Stimulated activated CD4-positive, alpha-beta T cell treated with anti-CD3 and anti-CD28 coated beads, Interleukin-4, amount 100 ng/mL, for 24 hours (primary cell): ENCODE measurements around the gene CDH12.
"Not testable (repeated sequence)": the region's sequence is repeated elsewhere in the genome, so short reads cannot be mapped to it uniquely, and the experiment has no call there.

Experiments
- DNase-seq: peaks from one replicate; pipeline ENCODE4 v3.0.0-alpha.2; 2020

The CDH12 gene

DNA sequence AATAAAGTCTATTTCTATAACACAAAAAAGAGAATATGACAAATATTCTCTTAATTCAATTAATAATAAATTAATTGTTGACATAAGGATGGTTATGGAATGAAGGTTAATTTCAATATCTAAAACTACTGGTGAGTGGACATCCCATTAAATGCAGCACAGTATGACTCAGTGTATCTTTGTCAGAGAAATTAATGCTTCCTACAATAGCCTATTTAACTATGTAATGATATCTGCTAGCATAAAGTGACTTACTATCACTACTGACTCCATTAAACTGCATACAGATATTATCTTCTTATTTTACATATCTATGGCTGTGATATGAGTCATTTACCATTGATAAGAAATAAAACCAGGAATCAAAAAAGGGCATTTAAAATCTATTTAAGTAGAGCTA lies 298.7 kb downstream of the CDH12 start:
- DNase-seq, result no peak

DNA sequence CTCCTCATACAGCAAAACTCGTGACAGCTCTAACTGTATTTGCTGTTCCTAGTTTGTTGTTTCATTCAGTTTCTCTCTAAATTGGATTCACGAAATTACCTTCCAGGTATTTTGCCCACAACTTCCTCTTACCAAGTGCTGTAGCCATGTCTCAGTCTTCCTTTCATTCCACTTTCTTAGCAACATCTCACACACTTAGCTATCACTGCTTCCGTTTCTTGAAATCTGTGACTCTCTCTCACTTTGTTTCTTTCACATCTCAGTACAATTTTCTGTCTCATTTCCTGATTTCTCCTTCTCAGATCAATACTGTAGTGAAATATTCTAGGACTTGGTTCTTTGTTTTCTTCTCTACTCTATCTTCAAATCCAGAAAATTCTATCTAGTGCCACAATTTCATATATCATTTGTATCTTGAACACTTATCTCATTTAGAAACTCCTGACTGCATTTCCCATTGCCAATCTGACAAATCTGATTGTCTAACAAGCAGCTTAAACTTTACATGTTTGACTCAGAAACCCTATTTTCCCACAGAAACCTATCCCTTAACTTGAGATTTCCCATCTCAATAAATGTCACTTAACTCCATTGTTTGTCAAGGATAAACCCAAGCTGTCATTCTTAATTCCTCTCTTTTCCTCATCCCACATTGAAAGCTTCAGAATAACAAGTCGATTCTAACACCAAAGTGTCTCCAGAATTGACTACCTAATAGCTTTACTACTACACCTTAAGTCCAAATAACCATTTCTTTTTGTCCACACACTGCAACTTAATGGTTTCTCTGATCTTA lies 303.1 kb downstream of the CDH12 start:
- no peak for DNase-seq

DNA sequence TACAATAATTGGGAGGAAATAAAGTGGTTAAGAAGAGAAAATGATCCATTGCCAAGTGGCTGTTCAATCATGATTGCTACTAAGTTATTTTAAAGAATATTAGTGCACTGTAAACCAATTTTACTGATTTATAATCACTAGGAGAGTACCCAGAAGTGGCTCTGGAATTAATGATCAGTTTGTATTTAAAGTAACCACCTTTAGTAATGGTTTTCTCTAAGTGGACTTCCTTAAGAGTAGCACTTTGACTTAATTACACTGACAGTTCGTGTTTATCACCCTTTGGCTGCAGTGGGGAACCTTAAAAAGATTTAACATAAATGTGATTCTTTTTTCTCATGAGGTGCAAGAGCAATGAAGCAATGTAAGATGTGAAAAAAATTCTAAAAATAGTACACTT lies 310.8 kb downstream of the CDH12 start:
- DNase-seq, result no peak

DNA sequence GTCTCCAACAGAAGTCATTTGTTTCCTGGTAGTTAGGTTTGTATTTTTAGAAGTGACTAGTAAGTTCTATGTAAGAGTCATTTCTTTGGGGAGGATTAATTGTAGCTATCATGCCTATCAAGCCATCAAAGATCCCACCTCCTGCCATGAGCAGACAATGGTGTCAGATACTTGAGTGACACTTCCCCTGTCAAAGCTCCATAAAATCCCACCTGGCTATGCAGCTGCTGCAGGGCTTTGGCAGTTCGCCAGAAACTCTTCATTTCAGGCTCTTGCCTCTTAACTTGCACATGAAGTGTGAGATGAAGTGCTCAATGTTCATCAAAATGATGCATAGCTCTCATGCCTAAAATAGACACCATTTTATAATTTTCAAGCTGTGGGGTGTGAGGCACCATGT lies 312.1 kb downstream of the CDH12 start:
- no peak for DNase-seq

DNA sequence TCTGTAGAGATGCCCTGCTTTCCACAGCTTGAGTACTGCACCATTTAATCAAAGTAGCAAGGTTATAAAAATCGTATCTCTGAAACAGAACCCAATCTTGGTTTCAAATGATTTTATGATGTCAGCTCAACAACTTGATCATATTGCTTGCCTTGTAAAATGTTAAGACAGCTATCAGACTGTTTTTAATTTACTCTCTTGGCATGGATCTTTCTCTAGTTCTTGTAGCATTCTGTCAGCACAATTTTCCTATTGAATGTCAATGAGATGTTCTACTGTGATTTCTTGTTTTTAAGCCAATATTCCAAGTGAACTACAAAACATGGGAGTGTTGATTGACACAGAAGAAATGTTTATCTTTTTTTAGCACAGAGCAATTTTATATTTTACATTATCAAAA lies 313.4 kb downstream of the CDH12 start:
- no peak for DNase-seq

DNA sequence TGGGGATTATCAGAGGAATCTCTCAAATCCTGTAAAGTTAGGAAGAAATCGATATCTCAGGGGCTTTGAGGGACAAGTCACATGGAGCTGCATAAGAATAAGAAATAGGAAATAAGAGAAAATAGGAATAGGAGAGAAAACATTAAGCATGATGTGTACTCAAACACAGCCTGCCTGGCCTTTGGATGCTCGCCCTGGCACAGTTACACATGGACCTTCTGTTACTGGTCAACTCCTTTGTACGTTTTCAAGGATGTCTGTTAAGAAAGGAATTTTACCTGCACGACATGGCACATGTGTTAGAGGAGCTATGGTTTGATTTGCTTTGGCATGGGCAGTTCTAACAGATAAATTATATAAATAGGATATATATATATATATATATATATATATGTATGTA lies 321.2 kb downstream of the CDH12 start:
- no peak for DNase-seq

DNA sequence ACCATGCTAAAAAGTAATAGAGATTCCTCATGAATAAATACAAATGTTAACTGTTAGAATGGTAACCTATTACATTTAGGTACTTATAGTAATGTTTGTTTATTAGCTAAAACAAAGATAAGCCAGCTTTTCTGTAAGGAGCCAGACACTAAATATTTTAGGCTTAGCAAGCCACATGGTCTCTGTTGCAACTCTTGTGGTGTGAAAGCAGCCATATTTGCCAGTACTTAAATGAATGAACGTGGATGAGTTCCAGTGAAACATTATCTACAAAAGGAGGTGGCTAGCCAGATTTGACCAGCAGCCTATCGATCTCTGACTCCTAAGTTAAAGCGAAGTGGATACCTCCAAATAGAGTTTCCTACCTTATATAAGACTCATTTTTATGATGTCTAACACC lies 331.6 kb downstream of the CDH12 start:
- DNase-seq, result no peak

DNA sequence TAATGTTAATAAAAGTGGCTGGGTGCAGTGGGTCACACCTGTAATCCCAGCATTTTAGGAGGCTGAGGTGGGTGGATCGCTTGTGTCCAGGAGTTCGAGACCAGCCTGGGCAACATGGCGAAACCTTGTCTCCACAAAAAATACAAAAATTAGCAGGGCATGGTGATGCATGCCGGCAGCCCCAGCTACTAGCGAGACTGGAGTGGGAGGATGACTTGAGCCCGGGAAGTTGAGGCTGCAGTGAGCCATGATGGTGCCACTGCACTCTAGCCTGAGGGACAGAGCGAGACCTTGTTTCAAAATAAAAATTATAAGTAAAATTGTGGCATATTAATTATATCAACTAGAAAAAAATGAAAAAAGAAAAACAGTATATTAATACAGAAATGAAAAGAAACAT lies 336.6 kb downstream of the CDH12 start:
- DNase-seq, result not testable (repeated sequence)

DNA sequence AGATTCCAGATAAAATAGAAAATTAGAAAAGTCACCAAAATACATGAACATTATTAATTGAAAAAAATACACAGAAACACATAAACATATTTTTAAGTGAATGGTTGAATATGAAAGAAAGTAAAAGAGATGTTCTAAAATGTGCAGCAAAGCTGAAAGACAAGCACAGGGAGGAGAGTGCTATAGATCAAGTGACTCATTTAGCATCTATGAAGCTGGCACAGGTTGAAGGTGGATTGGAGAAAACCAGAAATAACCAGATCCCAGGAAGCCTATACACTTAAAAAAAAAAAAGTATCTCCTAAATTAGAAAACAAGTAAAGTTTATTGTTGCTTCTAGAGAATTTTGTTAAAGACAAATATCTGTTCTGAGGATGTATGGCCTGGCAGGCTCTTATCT lies 338.9 kb downstream of the CDH12 start:
- DNase-seq, result no peak

DNA sequence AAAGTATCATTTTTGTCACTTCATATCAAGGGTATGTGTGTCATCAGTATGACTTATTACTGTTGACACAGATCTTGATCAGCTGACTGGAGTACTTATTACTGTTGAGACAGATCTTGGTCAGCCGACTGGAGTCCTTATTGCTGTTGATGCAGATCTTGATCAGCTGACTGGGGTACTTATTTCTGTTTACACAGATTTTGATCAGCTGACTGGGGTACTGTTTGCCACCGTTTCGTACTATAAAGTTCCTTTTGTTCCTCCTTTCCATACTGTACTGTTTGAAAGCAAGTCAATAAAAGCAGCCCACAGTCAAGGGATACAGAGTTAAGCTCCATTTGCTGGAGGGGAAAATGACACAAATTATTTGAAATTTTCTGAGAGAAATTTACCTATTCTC lies 347.3 kb downstream of the CDH12 start:
- no peak for DNase-seq

DNA sequence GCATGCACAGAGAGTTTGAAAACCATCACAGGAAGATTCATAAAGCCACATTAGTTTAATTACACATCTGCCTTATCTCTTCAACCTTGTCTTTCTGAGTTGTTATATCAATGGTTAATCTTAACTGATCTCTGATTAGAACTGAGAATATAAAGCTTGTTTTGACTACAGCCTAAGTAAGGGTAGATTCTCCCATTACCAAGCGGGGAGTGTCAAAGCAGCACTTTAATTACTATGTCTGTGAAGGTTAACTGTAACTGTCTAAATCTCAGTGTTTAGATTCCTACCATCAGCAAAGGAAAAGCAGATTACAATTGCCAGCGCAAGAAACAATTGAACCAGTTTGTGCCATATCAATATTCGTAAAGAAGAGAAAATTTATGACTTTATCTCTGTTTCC lies 348.7 kb downstream of the CDH12 start:
- no peak for DNase-seq

DNA sequence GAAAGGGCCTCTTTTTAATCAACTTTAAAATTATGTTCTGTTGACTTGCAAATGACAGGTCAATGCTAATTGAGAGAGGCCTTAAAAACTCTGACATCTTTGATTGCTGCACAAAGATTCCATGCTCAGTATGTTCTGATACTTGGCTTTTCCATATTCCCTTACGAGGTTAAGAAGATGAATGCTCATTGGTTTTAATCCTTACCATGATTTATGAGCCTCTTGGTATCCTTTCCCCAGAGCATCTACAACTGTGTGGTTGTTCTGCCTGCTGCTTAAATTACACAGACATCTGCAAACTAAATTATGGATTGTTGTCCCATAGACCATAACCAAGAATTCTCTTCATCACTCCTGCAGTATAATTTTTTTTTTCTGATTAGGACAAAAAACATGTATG lies 352.6 kb downstream of the CDH12 start:
- DNase-seq, result no peak

DNA sequence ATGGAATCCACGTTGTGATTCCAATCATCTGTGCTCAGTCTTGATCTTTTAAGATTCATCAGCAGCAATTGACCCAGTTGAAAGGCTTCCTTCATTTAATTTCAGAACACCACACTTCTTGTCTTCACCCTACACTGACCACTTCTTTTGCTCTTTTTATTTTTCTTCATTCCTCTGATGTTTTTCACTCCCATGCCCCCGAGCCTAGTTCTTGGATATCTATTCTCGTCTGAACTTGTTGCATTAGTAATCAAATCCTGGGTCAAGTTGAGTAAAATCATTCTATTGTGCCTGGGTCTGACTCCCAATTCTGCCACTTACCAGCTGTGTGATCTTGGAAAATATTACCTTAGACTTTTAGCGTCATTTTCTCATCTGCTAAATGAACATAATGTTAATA lies 356.5 kb downstream of the CDH12 start:
- DNase-seq, result no peak

DNA sequence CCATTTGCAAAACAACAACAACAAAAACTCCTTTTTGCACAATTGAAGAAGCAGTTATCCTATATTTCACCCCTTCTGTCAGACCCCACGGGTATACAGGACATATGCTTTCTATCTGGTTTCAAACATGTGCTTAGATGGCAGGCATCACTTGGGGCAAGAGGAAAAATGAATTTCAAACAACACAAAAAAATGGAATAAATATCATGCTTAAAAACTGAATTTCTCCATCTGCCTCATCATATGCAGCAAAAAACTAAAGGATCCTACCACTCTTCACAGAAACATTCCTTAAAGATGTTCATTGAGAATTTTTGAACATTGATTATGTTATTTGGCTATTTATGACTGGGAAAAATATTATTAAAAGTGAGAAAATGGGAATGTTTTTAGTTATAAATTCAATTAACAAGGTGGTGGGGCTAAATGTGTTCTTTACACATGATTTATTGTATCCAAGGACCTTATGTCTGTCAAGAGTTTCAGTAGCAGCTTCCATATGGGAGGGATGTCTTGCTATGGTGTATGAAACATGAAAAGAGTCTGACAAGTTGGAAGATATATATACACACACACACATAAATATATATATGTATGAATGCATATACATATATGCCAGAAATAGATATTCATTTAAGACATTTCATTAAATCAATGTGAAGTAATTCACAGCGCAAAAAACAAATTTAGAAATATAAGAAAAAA lies 358.0 kb downstream of the CDH12 start:
- DNase-seq, result no peak

DNA sequence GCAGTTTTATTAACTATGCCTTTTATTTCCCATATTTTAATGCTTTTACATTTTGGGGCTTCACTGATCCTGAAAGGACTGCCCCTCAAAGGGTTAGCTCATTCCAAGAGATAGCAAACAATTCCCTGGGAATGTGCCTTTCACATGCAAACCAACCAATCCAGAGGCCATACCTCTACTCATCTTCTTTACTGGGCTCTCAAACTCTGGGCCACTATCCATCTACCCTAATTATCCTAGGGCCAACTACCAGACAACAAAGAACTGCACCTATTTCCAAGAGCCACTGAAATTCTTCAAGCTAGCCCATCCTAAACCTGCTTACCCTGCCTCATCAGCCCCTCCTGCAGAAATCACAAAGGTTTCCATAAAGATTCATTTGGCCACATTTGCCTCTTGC lies 364.7 kb downstream of the CDH12 start:
- DNase-seq, result no peak

DNA sequence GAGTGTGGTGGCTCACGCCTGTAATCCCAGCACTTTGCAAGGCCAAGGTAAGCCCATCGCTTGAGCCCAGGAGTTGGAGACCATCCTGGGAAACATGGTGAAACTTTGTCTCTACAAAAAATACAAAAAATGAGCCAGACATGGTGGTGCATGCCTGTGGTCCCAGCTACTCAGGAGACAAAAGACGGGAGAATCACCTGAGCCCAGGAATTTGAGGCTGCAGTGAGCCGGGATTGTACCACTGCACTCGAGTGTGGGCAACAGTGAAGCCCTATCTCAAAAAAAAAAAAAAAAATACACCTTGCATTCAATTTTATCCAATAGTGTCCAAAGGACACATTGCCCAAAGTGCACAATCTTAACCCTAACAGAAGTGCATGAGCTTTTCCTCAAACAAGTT lies 372.8 kb downstream of the CDH12 start:
- no peak for DNase-seq

DNA sequence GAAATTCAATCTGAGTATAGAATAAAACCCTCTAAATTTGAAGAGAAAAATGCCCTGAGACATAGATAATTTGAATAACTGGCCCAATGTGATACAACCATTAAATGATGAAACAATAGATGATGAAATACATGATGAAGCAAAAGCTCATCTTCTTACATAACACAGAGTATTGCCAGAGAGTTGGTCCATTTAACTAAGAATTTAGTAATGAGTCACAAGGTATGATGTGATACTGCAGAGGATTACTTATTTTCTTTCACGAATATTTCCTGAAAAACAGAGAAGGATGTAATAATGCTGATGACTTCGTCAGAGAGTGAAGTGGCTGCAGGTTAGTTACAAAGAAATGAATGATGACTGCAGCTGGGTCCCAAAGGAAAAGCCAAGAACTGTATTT lies 379.3 kb downstream of the CDH12 start:
- DNase-seq, result no peak

DNA sequence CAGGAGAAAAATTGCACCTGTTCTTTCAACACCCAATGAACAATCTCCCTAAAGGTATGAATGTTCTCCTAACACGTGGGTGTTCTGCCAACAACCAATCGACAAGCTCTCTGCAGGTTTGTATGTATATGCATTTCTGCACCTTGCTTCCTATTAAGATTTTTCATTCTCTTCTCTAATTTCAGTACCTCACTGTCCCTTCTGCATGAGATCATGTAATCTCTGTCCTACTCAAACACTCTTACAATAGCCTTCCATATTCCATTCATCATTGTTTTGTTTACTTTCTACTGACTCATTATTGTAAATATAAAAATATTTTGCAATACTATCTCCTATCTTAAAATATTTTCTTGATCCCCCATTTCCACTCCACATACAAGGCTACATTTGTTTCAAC lies 382.0 kb downstream of the CDH12 start:
- no peak for DNase-seq

DNA sequence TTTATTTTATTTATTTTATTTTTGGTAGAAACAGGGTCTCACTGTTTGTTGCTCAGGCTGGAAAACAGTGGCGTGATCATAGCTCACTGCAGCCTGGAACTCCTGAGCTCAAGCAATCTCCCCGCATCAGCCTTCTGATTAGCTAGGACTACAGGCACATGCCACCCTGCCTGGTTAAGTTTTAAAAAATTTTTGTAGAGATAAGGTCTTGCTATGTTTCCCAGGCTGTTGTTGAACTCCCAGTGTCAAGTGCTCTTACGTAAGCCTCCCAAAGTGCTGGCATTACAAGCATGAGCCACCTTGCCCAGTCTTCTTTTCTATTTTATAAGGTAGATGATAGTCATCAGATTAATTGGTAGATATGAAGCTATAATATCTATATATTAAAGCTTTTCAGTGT lies 382.7 kb downstream of the CDH12 start:
- DNase-seq, result no peak

DNA sequence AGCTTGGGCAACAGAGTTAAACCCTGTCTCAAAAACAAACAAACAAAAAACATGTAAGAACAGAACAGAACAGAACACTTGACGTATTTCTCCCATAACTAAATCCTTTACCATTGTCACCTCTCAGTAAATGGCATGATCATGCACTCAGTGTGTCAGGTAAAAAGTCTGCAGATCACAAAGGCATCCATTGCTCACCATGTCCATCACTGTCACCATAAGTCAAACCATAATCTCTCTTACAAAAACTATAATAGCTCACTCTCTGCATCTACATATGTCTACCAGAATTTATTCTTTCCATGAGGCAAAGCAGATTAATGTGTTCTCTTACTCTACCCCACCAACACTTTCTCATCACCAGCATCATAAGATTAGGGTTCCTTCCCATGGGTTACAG lies 387.5 kb downstream of the CDH12 start:
- DNase-seq, result no peak

DNA sequence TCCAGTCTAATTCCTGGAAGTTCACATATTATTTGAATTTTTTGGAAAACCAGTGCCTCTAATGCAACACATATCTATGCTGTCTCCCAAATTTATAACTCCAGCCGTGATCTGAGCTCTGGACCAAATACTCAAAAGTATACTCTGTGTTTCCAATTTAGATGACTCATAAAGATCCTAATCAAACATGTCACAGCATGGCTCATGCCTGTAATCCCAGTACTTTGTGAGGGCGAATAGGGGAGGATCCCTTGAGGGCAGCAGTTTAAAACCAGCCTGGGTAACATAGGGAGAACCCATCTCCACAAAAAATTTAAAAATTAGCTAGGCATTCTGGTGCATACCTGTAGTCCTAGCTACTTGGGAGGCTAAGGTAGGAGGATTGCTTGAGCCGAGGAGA lies 388.0 kb downstream of the CDH12 start:
- DNase-seq, result no peak

DNA sequence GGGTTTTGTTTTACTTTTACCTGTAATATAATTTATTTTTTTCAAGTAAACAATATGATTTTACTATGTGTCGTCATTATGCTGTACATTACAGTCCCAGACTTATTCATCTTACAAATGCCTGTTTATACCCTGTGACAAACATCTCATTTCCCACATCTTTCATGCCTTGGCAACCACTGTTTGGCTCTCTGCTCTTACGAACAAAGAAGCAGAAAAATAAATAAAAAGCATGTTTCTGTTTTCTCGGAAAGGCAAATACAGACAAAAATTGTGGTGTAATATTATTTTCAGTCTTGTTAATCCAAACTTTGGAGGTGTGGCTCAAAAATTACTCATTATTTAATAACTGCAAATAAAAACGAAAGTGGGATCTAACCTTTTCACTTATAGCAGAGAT lies 393.0 kb downstream of the CDH12 start:
- no peak for DNase-seq

DNA sequence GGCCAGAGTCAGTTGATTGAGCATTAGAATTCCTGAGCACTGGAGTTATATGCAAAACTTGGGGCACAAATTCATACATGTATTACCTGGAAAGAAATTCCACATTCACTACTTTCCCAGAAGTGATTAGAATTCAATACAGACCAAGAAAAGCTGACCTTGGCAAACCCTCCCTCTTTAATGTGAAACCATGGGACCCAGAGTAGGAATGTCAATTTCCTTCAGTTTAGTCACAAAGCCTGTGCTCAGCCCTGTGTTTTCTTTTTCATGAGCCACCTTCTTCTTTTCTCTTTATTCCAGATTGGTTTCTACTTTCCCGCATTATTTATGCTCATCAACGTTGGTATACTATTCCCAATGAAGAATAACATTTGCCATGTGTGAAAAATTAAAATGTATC lies 420.2 kb downstream of the CDH12 start:
- DNase-seq, result no peak

DNA sequence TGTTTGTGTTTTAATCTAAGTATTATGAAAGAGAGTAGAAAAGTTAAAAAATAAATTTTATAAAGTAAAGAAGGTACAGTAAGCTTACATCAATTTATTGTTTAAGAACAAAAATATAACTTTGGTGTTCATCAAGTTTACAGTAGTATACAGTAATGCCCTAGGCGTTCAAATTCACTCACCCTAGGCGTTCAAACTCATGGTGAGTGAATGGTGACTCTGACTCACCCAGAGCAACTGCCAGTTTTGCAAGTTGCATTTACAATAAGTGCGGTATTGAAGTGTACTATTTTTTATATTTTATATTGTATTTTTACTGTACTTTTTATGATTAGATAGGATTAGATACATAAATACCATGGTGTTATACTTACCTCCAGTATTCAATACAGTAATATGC lies 421.3 kb downstream of the CDH12 start:
- DNase-seq, result no peak

DNA sequence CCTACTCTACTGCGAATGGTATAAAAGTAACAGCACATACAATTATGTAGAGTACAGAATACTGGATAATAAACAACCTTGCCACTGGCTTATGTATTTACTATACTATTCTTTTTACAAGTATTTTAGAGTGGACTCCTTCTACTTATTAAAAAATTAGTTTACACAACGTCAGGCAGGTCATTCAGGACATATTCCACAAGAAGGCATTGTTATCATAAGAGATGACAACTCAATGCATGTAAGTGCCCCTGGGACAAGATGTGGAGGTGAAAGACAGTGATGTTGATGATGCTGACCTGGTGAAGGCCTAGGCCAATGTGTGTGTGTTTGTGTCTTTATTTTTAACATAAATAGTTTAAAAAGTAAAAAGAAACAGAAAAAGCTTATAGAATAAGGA lies 421.7 kb downstream of the CDH12 start:
- no peak for DNase-seq
